ENCODE data around the gene ADAMTS15.

The ADAMTS15 gene

DNA sequence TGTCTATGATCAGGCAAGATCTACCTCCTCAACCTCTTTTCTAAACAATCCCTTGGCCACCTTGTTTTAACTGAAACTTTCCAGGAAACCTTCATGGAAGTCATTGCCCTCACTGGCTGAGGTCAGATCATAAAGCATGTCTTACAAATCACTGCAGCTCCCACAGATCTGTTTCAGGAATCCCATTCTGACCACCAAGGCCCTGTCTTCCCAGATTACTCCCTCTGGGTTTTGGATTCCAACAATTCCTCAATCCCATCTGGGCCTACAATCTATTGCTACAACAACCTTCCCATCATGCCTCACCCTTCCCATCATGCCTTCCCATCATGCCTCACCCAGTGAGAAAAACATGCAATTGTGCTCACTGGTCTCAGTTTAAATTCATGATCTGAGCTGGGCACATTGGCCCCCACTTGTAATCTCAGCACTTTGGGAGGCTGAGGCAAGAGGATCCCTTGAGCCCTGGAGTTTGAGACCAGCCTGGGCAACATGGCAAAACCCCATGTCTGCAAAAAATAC, 15.9 kb downstream of the ADAMTS15 start:
- no peak for DNase-seq

GRCh38 chr11:130465263-130465662, 16.8 kb downstream of the ADAMTS15 start:
- no peak for DNase-seq

DNA sequence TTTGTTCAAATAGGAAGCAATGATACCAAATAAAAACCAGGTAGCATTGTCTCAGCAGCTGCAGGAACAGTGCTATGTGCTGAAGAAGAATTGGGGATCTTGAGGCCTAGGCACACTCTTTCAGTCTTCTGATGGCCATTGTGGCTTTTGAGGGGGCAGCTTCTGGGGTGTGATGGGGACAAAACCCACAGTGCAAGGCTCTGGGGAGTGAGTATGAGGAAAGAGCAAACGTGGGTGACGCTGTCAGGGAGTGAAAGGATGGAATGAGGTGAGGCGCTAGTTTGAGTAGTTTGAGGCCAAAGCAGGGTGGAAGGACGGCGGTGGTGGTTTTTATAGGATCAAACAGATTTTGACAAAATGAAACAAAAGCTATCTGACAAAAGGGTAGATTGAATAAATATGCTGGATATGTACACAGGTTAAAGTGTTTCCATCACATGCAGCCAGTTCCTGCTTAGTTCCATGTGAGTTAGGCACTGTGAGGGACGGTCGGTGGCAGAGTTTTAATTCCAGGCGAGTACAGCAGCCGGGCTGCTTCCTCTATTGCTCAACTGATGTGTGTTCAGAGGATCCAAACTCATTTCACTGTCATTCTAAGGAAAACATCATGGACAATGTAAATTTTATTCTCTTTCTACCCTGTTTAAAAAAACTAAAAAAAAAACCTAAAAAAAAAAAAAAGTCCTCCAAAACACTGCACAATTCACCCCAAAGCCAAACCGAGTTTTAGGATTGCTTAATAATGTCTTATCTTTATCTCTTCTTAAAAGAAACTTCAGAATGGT, 18.9 kb downstream of the ADAMTS15 start:
- DNase-seq: no peak

GRCh38 chr11:130469181-130469580, 20.7 kb downstream of the ADAMTS15 start:
- no peak for DNase-seq

- DNase-seq: no peak
Measured at GRCh38 chr11:130470832-130471706, 22.6 kb downstream of the ADAMTS15 start.

DNA sequence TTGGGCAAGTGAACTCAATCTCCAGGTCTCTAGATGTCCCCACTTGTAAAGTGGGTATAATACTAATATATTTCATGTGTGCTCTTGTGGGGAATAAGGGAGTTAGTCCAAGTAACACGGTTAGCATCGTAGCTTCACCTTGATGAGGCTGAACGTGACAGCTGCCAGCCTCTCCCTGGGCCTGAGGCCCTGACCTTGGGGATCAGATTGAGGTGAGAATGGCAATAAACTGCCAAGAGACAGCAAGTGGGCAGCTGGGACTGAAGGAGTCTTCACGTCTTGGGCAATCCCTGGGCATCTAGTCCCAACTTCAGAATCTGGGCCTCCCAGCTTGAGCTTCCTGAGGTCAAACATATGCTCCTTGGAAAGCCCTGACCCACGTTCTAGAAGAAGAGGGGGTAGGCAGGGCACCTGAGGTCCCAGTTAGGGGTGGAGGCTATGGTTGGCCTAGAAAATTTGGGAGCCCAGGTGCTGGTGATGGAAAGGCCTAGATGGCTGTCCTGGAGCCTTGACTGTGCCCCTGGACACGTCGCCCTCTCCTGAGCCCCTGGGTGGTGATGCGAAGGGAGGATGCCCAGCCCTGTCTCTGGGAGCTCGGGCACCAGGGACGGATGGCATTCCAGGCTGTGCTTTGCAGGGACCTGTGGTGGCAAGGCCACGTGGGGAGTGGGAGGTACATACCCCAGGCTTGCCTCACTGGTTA, 23.4 kb downstream of the ADAMTS15 start:
- no peak for DNase-seq

DNA sequence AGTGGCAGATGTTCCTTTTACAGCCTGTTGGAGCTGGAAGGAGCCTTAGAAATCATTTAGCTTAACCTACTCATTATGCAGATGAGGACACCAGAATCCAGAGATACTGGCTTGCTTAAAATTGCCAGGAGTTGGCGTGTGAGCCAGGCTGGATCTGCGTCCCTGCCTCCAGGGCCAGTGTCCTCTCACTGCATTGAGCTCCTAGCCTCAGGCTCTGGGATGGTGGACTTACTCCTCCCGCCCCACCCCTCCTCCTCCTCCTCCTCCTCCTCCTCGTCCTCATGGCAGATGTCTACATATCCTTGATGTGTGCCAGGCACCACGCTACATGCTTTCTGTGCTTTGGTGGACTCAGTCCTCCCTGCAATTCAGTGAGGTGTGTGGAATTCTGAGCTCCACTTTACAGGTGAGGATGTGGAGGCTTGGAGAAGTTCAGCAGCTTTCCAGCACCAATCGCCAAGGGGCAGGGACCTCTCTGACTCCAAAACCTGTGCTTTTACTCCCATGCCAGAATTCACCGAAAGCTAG, 24.1 kb downstream of the ADAMTS15 start:
- no peak for DNase-seq

DNA sequence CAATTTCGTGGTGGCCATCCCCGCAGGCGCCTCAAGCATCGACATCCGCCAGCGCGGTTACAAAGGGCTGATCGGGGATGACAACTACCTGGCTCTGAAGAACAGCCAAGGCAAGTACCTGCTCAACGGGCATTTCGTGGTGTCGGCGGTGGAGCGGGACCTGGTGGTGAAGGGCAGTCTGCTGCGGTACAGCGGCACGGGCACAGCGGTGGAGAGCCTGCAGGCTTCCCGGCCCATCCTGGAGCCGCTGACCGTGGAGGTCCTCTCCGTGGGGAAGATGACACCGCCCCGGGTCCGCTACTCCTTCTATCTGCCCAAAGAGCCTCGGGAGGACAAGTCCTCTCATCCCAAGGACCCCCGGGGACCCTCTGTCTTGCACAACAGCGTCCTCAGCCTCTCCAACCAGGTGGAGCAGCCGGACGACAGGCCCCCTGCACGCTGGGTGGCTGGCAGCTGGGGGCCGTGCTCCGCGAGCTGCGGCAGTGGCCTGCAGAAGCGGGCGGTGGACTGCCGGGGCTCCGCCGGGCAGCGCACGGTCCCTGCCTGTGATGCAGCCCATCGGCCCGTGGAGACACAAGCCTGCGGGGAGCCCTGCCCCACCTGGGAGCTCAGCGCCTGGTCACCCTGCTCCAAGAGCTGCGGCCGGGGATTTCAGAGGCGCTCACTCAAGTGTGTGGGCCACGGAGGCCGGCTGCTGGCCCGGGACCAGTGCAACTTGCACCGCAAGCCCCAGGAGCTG, 24.8 kb downstream of the ADAMTS15 start:
- no peak for DNase-seq

GRCh38 chr11:130473795-130474377, 25.4 kb downstream of the ADAMTS15 start:
- no peak for DNase-seq

DNA sequence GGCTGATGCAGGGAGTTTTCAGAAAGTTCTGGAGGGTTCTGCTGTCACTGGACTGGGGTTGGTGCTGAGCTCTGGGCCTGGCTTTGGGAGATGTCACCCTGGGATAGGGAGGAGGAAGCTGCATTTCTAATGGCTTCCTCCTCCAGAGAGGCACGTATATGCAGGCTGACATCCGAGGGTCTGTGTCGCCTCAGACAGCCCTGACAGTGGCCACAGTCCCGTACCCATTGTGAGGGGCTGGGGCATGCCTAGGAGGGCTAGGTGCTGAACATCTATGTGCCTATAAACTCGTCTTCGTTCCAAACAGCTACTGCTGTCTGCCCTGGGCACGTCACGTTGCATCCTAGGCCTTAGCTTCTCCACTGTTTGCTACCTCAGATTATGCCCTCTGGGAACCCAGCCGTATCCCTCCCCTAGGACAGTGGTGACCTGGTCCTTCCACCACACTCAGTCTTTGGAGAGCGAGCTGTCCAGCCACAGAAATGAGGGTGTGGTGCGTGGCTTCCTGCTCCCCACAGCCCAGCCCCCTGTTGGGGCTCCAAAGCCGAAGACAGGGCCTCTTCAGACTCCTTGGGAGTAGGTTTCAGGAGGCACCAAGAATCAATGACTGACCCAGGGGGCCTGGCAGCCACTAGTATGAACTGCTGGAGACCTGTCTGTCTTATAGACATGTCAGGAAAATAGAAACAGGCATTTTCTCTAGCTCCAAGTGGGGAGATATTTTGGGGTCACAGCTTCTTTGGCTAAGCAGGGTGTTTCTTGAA, 26.4 kb downstream of the ADAMTS15 start:
- DNase-seq: no peak

GRCh38 chr11:130475426-130476053, 27.1 kb downstream of the ADAMTS15 start:
- DNase-seq: no peak

GRCh38 chr11:130476200-130476921, 27.9 kb downstream of the ADAMTS15 start:
- DNase-seq: no peak

DNA sequence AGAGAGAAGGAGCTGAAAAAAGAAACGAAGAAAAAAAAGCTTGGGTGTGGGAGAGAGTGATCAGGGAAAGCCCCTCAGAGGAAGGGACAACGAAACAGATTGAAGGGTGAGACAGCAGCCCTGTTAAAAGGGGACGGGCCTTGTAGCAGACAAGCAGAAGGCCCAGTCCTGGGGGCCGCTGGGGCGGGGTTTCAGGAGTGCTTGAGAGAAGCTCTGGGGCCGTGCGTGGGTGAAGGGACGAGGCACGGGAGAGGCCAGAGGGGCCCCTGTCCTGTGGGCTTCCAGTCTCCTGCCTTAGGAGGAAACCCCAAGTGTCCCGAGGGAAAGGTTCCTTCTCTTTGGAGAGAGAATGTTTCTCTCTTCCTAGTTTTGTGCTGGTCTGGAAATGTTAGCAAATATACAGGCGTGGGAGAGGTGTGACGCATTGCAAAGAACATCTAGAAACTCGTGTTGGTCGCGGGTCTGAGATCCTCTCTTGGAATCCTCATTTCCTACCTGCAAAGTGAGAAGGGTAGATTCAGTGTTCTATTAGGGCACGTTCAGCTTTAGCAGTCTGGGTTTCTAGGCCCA, 28.6 kb downstream of the ADAMTS15 start:
- no peak for DNase-seq

DNA sequence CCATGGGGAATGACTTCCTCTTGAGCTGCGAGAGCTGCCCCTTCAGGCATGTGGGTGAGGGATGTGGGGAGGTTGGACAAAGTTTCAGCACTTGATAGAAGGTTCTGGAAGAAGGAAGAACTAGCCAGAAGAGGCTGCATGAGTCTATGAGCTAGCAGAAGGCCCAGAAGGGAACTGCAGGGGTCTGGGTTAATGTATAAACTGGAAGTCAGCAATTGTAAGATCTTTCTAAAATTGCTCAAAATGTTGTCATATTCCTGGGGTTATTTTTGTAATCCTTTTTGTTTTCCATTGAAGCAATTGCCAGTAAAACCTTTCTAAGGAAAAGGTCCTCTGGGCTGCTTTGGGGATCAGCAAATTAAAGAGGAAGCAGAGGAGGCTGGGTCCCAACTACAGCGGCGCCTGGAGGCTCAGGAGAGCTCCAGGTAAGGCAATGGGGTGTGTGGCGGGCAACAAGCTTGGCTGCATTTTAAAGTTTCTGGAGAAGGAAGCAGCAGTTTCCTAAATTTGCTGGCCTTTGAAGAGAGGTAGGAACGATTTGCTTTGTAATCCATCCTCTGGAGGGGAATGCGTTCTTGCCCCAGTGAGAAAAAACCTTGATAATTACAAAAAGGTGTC, 29.2 kb downstream of the ADAMTS15 start:
- DNase-seq: no peak

- peak in 1 of 14 donors; percentile 45 for DNase-seq
Measured at GRCh38 chr11:130478204-130478701, 29.8 kb downstream of the ADAMTS15 start.

DNA sequence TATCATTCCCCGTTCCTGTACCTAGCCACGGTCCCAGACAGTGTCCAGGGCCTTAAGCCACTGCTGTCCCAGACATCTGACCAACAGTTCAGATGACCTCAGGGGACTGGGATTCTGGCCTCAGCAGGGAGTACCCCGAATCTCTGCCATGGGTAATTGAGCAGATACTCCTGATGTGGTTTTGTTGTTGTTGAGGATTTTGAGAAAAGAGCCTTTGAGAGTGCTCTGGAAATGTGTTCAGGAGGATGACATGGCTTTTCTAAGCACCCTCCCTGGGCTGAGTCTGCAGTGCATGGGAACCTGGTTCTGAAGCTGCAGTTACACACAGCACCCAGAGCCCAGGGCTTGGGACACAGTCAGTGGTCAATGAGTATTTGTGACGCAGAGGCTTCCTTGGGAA, 30.4 kb downstream of the ADAMTS15 start:
- no peak for DNase-seq

DNA sequence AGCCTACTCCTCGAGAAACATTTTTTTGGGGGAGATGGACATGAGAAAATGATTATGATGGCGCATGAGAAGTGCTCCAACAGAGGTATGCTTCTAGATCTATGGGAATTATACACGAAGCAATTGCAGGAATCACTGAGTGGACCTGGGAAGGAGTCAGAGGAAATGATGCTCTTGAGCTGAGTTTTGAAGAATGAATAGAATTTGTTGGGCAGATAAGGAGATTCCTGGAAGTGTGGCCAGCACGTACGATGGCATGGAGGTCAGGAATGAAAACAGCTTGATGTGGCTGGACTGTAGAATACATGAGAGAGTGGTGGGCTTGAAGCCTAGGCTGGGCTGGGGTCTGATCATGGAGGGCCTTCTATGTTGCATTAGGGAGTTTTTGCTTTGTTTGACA, 31.7 kb downstream of the ADAMTS15 start:
- no peak for DNase-seq

GRCh38 chr11:130480711-130481140, 32.3 kb downstream of the ADAMTS15 start:
- no peak for DNase-seq
